Activated naive CD8-positive, alpha-beta T cell treated with anti-CD3 and anti-CD28 coated beads, Interleukin-2, amount 50 U/mL, for 16 hours (primary cell): ENCODE measurements around the gene CALU.

Experiments used
- DNase-seq: peaks from one replicate; pipeline ENCODE4 v3.0.0-alpha.2; 2020; ENCODE audit warnings: low read depth, low spot score

The CALU gene

GRCh38 chr7:128739048-128739962, at the start of gene CALU:
Gene CALU, plus strand, starts transcription at chr7:128739359. Its CDS starts 9,225 bp downstream, at chr7:128748584.
- peak; percentile 86 for DNase-seq

- no peak for DNase-seq
Measured at GRCh38 chr7:128691227-128691626, 47.9 kb upstream of the CALU start.

- DNase-seq, result no peak
Measured at GRCh38 chr7:128692623-128693270, 46.4 kb upstream of the CALU start.

- DNase-seq, result no peak
Measured at GRCh38 chr7:128693373-128694015, 45.7 kb upstream of the CALU start.

- no peak for DNase-seq
Measured at GRCh38 chr7:128694738-128695137, 44.4 kb upstream of the CALU start.

GRCh38 chr7:128697302-128697905, 41.8 kb upstream of the CALU start:
- DNase-seq, result no peak

GRCh38 chr7:128699196-128699712, 39.9 kb upstream of the CALU start:
- no peak for DNase-seq

GRCh38 chr7:128699895-128700294, 39.3 kb upstream of the CALU start:
- no peak for DNase-seq

- DNase-seq, result no peak
Measured at GRCh38 chr7:128701062-128701785, 37.9 kb upstream of the CALU start.

- DNase-seq, result no peak
Measured at GRCh38 chr7:128703609-128704241, 35.4 kb upstream of the CALU start.

- DNase-seq, result no peak
Measured at GRCh38 chr7:128705891-128706333, 33.2 kb upstream of the CALU start.

- DNase-seq, result no peak
Measured at GRCh38 chr7:128707752-128708151, 31.4 kb upstream of the CALU start.

- no peak for DNase-seq
Measured at GRCh38 chr7:128708235-128708634, 30.9 kb upstream of the CALU start.

- DNase-seq, result no peak
Measured at GRCh38 chr7:128708824-128709223, 30.3 kb upstream of the CALU start.

GRCh38 chr7:128710481-128710880, 28.7 kb upstream of the CALU start:
- no peak for DNase-seq

GRCh38 chr7:128713794-128714193, 25.4 kb upstream of the CALU start:
- no peak for DNase-seq

- no peak for DNase-seq
Measured at GRCh38 chr7:128714701-128715495, 24.3 kb upstream of the CALU start.

- no peak for DNase-seq
Measured at GRCh38 chr7:128718967-128719642, 20.1 kb upstream of the CALU start.

- no peak for DNase-seq
Measured at GRCh38 chr7:128721376-128721775, 17.8 kb upstream of the CALU start.
